SK-N-SH (cell line): Measurements from ENCODE around the gene PAF1. TPM values are rescaled to one million over a fixed set of nuclear protein-coding genes. Genes with fewer than 3 reads are reported as not detected.

Source experiments
- CTCF ChIA-PET: fragments of 300-600, 350-600 bp; formaldehyde crosslinking; extraction: SDS; loops from one replicate; lab custom pipeline; 2021; lab: Yijun Ruan, JAX
- POLR2A ChIA-PET: fragments of 350-600 bp; sonication (Branson Sonifier 250); formaldehyde crosslinking; extraction: SDS; loops from one replicate; lab custom pipeline; 2020; ENCODE audit warnings: antibody characterized with exemption, inconsistent platforms; lab: Yijun Ruan, JAX
- DNase-seq: peaks from one replicate; pipeline ENCODE4 v3.0.0; 2012
- H2AFZ ChIP-seq: fragments of 200-600 bp; sonication (generic); 2 replicates; pipeline ENCODE4 v1.8.1; 2016; ENCODE audit warnings: antibody characterized with exemption, mild to moderate bottlenecking, low read depth
- H3F3A ChIP-seq: fragments of 200-600 bp; sonication (generic); replicated peaks from 2 replicates; pipeline ENCODE3; 2016; ENCODE audit warnings: antibody characterized with exemption, mild to moderate bottlenecking; ENCODE audit not compliant: insufficient read depth
- H3K27ac ChIP-seq, 2 experiments: fragments of 200-500 bp in 1 of 2; fragments of 200-600 bp in 1 of 2; sonication (Bioruptor generic) in 1 of 2; sonication (generic), shearing (Covaris generic) in 1 of 2; 2 replicates each; pipeline versions ENCODE4 v1.5.1 to v1.6.1; 2014 to 2016; ENCODE audit warnings: low read depth in 2 of 2, inconsistent platforms in 1 of 2, low read length in 1 of 2, mild to moderate bottlenecking in 1 of 2, mixed read lengths in 1 of 2
- H3K27me3 ChIP-seq: fragments of 200-600 bp; sonication (generic), shearing (Covaris generic); 2 replicates; pipeline ENCODE4 v1.6.1; 2016; ENCODE audit warnings: mixed run types; ENCODE audit not compliant: insufficient read depth
- H3K36me3 ChIP-seq, 2 experiments: fragments of 200-500 bp in 1 of 2; fragments of 200-600 bp in 1 of 2; sonication (Bioruptor generic) in 1 of 2; sonication (generic) in 1 of 2; replicated peaks in 1 of 2; 2 replicates each; pipeline versions ENCODE3 to v1.5.1; 2014 to 2016; ENCODE audit warnings: low read length in 1 of 2, mild to moderate bottlenecking in 1 of 2; ENCODE audit not compliant: insufficient read depth in 2 of 2, control insufficient read depth in 1 of 2
- H3K4me1 ChIP-seq, 2 experiments: fragments of 200-500 bp in 1 of 2; fragments of 200-600 bp in 1 of 2; sonication (Bioruptor generic) in 1 of 2; sonication (generic), shearing (Covaris generic) in 1 of 2; 2 replicates each; pipeline versions ENCODE4 v1.5.1 to v1.6.1; 2014 to 2016; ENCODE audit warnings: low read depth in 1 of 2, low read length in 1 of 2, mixed run types in 1 of 2; ENCODE audit not compliant: insufficient read depth in 2 of 2, control insufficient read depth in 1 of 2
- H3K4me2 ChIP-seq: fragments of 200-600 bp; sonication (generic), shearing (Covaris generic); 2 replicates; pipeline ENCODE4 v1.6.1; 2017; ENCODE audit warnings: mixed run types
- H3K4me3 ChIP-seq, 2 experiments: fragments of 200-500 bp in 1 of 2; fragments of 200-600 bp in 1 of 2; sonication (Bioruptor generic) in 1 of 2; sonication (generic), shearing (Covaris generic) in 1 of 2; 2 replicates each; pipeline versions ENCODE4 v1.5.1 to v1.8.1; 2014 to 2016; ENCODE audit warnings: low read depth in 2 of 2, inconsistent platforms in 1 of 2, low read length in 1 of 2, mild to moderate bottlenecking in 1 of 2, mixed read lengths in 1 of 2, moderate library complexity in 1 of 2
- H3K79me2 ChIP-seq: fragments of 200-600 bp; sonication (generic); 2 replicates; pipeline ENCODE4 v1.8.1; 2017; ENCODE audit warnings: mild to moderate bottlenecking; ENCODE audit not compliant: insufficient read depth
- H3K9ac ChIP-seq: fragments of 200-600 bp; sonication (generic); 2 replicates; pipeline ENCODE4 v1.6.1; 2017; ENCODE audit warnings: mixed run types
- H3K9me2 ChIP-seq: fragments of 200-600 bp; sonication (generic); 2 replicates; pipeline ENCODE4 v1.6.1; 2017; ENCODE audit warnings: mixed run types
- H3K9me3 ChIP-seq: fragments of 200-600 bp; sonication (generic); 2 replicates; pipeline ENCODE4 v1.6.1; 2017; ENCODE audit warnings: mixed run types, mild to moderate bottlenecking, moderate library complexity
- H4K20me1 ChIP-seq: fragments of 200-600 bp; sonication (generic); 2 replicates; pipeline ENCODE4 v1.6.1; 2017; ENCODE audit warnings: mild to moderate bottlenecking, mixed run types; ENCODE audit not compliant: insufficient read depth
- ELF1 ChIP-seq: IDR thresholded peaks from 2 replicates; pipeline ENCODE4 v1.4.0; 2012
- EZH2phosphoT487 ChIP-seq: fragments of 200-600 bp; sonication (generic); IDR thresholded peaks from 2 replicates; pipeline ENCODE4 v1.6.1; 2017; ENCODE audit warnings: low read depth, mixed run types, mild to moderate bottlenecking, antibody characterized with exemption, moderate library complexity, borderline replicate concordance
- GATA2 ChIP-seq: sonication (generic); formaldehyde crosslinking; IDR thresholded peaks from 2 replicates; pipeline ENCODE4 v1.5.0; 2020; ENCODE audit warnings: mild to moderate bottlenecking, missing genetic modification reagents
- MEF2A ChIP-seq: IDR thresholded peaks from 2 replicates; pipeline ENCODE4 v1.4.0; 2012; ENCODE audit warnings: low read depth, borderline replicate concordance
- PBX3 ChIP-seq: IDR thresholded peaks from 2 replicates; pipeline ENCODE4; 2012
- POLR2AphosphoS5 ChIP-seq: IDR thresholded peaks from 2 replicates; pipeline ENCODE4 v1.6.1; 2012; ENCODE audit warnings: low read depth, low read length
- REST ChIP-seq: IDR thresholded peaks from 2 replicates; pipeline ENCODE4 v1.6.1; 2012; ENCODE audit warnings: mild to moderate bottlenecking, low read depth, low read length, moderate library complexity
- SMC3 ChIP-seq: IDR thresholded peaks from 2 replicates; pipeline ENCODE4 v1.6.1; 2012; ENCODE audit warnings: low read depth, low read length, improper control_type of control experiment
- USF1 ChIP-seq: IDR thresholded peaks from 2 replicates; pipeline ENCODE4 v1.4.0; 2012; ENCODE audit warnings: low read depth, borderline replicate concordance
- USF2 ChIP-seq: fragments of 150-350 bp; IDR thresholded peaks from 2 replicates; pipeline ENCODE4 v1.6.1; 2017; ENCODE audit warnings: antibody characterized with exemption, low read length, low read depth, borderline replicate concordance
- YY1 ChIP-seq: IDR thresholded peaks from 2 replicates; pipeline ENCODE4 v1.4.0; 2012; ENCODE audit warnings: low read depth, mild to moderate bottlenecking
- WGBS: methylation state at CpG from one replicate; pipeline ENCODE4 v1.1.6; 2017; ENCODE audit warnings: low lambda C conversion rate; 5-methylcytosine and 5-hydroxymethylcytosine counted together
- polyA plus RNA-seq, 3 experiments: library from polyadenylated mRNA; depleted of rRNA; stranded (reverse); fragments of >200 nt; gene quantifications; 2 replicates each; pipeline ENCODE4 v1.2.3, GENCODE V29; 2012

The PAF1 gene
- polyA plus RNA-seq, 1 of the 3 experiments (the other 2 are of a cell fraction) = 65.3 TPM

- 92% methylated on average over 7 of the region's 7 CpGs for WGBS
- no peaks in the 10 kb centered on the region for H3K9me3 ChIP-seq
- H3K27me3 ChIP-seq = no peaks in the 10 kb centered on the region
- H3K4me2 ChIP-seq = no peak overlapping the region
- H3K27ac ChIP-seq = peak overlapping the region in 1 of 2 experiments; percentile 22; a peak in 1 of 4 replicates
- H3K4me1 ChIP-seq = peaks cover 8 to 17% of the 10 kb centered on the region in 2 experiments; a peak in 3 of 4 replicates
- no peaks in the 10 kb centered on the region for H4K20me1 ChIP-seq
- no peaks in the 10 kb centered on the region; the same call in 1 of the 2 replicates for H3K79me2 ChIP-seq
- CTCF ChIA-PET = interaction anchor here (1.0 to 3.1 kb wide), 3 partner anchors 12 to 106 kb away, joined by 3 to 15 read pairs (median 12); partner anchors contain the start of gene PLEKHG2
- TF ChIP-seq SMC3 (no peak), USF2 (no peak), GATA2 (no peak), POLR2AphosphoS5 (no peak), YY1 (no peak)
- TF ChIP-seq, all 33 proteins: peak for 0
- Histone ChIP-seq H2AFZ (no peak overlapping the region), H3K36me3 (peaks cover 0 to 15% of the 10 kb centered on the region in 2 experiments), H3K9me2 (no peaks in the 10 kb centered on the region), H3F3A (peaks cover 36% of the 10 kb centered on the region), H3K4me3 (no peak overlapping the region), H3K9ac (no peak overlapping the region)
- POLR2A ChIA-PET = interaction anchor here (2.2 to 2.9 kb wide), 2 partner anchors 10 kb away, joined by 15 to 17 read pairs; partner anchors contain the start of gene RPS16
- DNase-seq = no peak
Measured at GRCh38 chr19:39425744-39426143, 34.8 kb upstream of the PAF1 start.

- H3K27ac ChIP-seq = no peak overlapping the region
- H3K27me3 ChIP-seq = no peaks in the 10 kb centered on the region
- H3K9me2 ChIP-seq = no peaks in the 10 kb centered on the region
- peaks cover 33% of the 10 kb centered on the region for H3F3A ChIP-seq
- H3K4me3 ChIP-seq = no peak overlapping the region
- no peak overlapping the region for H2AFZ ChIP-seq
- no peaks in the 10 kb centered on the region for H3K9me3 ChIP-seq
- H3K36me3 ChIP-seq = peaks cover 8 to 18% of the 10 kb centered on the region in 2 experiments
- TF ChIP-seq ELF1 (no peak), USF1 (no peak), MEF2A (no peak), REST (no peak), PBX3 (no peak), EZH2phosphoT487 (no peak), YY1 (no peak)
- H4K20me1 ChIP-seq = no peaks in the 10 kb centered on the region
- no peak overlapping the region for H3K4me2 ChIP-seq
- no peaks in the 10 kb centered on the region; the same call in 1 of the 2 replicates for H3K79me2 ChIP-seq
- H3K4me1 ChIP-seq = peaks cover 8 to 12% of the 10 kb centered on the region in 2 experiments; a peak in 3 of 4 replicates
- CTCF ChIA-PET = interaction anchor here (1.2 to 3.0 kb wide), 4 partner anchors 7 to 27 kb away, joined by 3 to 15 read pairs (median 5); partner anchors contain the start of gene PLEKHG2
- no peak overlapping the region for H3K9ac ChIP-seq
- WGBS = 93% methylated on average over 9 of the region's 16 CpGs
- peak; percentile 19 for DNase-seq
- POLR2A ChIA-PET = interaction anchor here (2.9 kb wide), 1 partner anchor 11 kb away, joined by 17 read pairs; the partner anchor contains the start of gene RPS16
Measured at GRCh38 chr19:39424934-39425333, 34.0 kb upstream of the PAF1 start.
